IMR-90 (cell line): ENCODE measurements around the gene ADD1.

ENCODE experiments used
- CEBPB ChIP-seq: IDR thresholded peaks from 2 replicates; pipeline ENCODE4 v1.6.1; 2012; ENCODE audit warnings: low read depth, low read length, improper control_type of control experiment
- CTCF ChIP-seq: conservative IDR thresholded peaks from 2 replicates; pipeline ENCODE4 v1.5.1; 2012; ENCODE audit warnings: mild to moderate bottlenecking, low read depth, low read length, improper control_type of control experiment
- FOS ChIP-seq: fragments of 150-350 bp; IDR thresholded peaks from 2 replicates; pipeline ENCODE4 v1.6.1; 2016; ENCODE audit warnings: low read depth, low read length
- MXI1 ChIP-seq: IDR thresholded peaks from 2 replicates; pipeline ENCODE4 v1.6.1; 2012; ENCODE audit warnings: low read depth, mild to moderate bottlenecking, low read length, moderate library complexity, borderline replicate concordance
- POLR2A ChIP-seq: IDR thresholded peaks from 2 replicates; pipeline ENCODE4 v1.6.1; 2012; ENCODE audit warnings: mild to moderate bottlenecking, low read depth, low read length
- RAD21 ChIP-seq: IDR thresholded peaks from 2 replicates; pipeline ENCODE4 v1.6.1; 2012; ENCODE audit warnings: low read length, improper control_type of control experiment
- RCOR1 ChIP-seq: IDR thresholded peaks from 2 replicates; pipeline ENCODE4 v1.6.1; 2012; ENCODE audit warnings: mild to moderate bottlenecking, low read length, improper control_type of control experiment; ENCODE audit not compliant: insufficient replicate concordance
- RFX5 ChIP-seq: IDR thresholded peaks from 2 replicates; pipeline ENCODE4 v1.8.0; 2012; ENCODE audit warnings: low read depth, mild to moderate bottlenecking, low read length, moderate library complexity
- USF2 ChIP-seq: fragments of 150-350 bp; IDR thresholded peaks from 2 replicates; pipeline ENCODE4 v1.6.1; 2017; ENCODE audit warnings: mild to moderate bottlenecking, antibody characterized with exemption, low read length, low read depth
- TF ChIP-seq, protein P1 (sequence below): fragments of 150-350 bp; IDR thresholded peaks from 2 replicates; pipeline ENCODE4 v1.6.1; 2016; ENCODE audit warnings: low read depth, mild to moderate bottlenecking, low read length, moderate library complexity, borderline replicate concordance

- no peak for TF ChIP-seq CTCF
- no peak for TF ChIP-seq CEBPB
- TF ChIP-seq, protein P1, sequence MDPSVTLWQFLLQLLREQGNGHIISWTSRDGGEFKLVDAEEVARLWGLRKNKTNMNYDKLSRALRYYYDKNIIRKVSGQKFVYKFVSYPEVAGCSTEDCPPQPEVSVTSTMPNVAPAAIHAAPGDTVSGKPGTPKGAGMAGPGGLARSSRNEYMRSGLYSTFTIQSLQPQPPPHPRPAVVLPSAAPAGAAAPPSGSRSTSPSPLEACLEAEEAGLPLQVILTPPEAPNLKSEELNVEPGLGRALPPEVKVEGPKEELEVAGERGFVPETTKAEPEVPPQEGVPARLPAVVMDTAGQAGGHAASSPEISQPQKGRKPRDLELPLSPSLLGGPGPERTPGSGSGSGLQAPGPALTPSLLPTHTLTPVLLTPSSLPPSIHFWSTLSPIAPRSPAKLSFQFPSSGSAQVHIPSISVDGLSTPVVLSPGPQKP, result no peak
- no peak for TF ChIP-seq RFX5
- no peak for TF ChIP-seq RAD21
- no peak for TF ChIP-seq USF2
- no peak for TF ChIP-seq RCOR1
- TF ChIP-seq POLR2A, result no peak
- TF ChIP-seq MXI1, result no peak
- no peak for TF ChIP-seq FOS
These were observed 114.8 kb downstream of the ADD1 start for GRCh38 chr4:2958446-2958845.
